HepG2 (cell line): ENCODE results near the gene CD300C. TPM values are rescaled to one million over a fixed set of nuclear protein-coding genes. Genes with fewer than 3 reads are reported as not detected.

Experiments used
- IKZF4 ChIP-seq: sonication (generic); formaldehyde crosslinking; IDR thresholded peaks from 2 replicates; pipeline ENCODE4 v1.5.1; 2020; ENCODE audit warnings: borderline replicate concordance, mild to moderate bottlenecking, low read depth, missing genetic modification reagents; ENCODE audit errors: not compliant biosample characterization
- MEF2D ChIP-seq: sonication (generic); formaldehyde crosslinking; IDR thresholded peaks from 2 replicates; pipeline ENCODE4 v1.5.1; 2020; ENCODE audit warnings: mild to moderate bottlenecking, missing genetic modification reagents
- NFYB ChIP-seq: sonication (generic); formaldehyde crosslinking; IDR thresholded peaks from 2 replicates; pipeline ENCODE4 v1.4.0; 2020; ENCODE audit warnings: missing genetic modification reagents
- ZNF101 ChIP-seq: sonication (generic); formaldehyde crosslinking; IDR thresholded peaks from 2 replicates; pipeline ENCODE4 v1.4.0; 2020; ENCODE audit warnings: mild to moderate bottlenecking, low read depth, missing genetic modification reagents, borderline replicate concordance
- ZNF224 ChIP-seq: sonication (generic); formaldehyde crosslinking; IDR thresholded peaks from 2 replicates; pipeline ENCODE4 v1.5.0; 2020; ENCODE audit warnings: mild to moderate bottlenecking, missing genetic modification reagents
- ZNF274 ChIP-seq: sonication (generic); formaldehyde crosslinking; IDR thresholded peaks from 2 replicates; pipeline ENCODE4 v1.5.1; 2020; ENCODE audit warnings: mild to moderate bottlenecking, missing genetic modification reagents
- polyA plus RNA-seq, 8 experiments: library from polyadenylated mRNA; depleted of rRNA in 3 of 8; stranded (reverse) in 7 of 8; unstranded in 1 of 8; fragments of >200 nt; fragmentation: Illumina TruSeq in 4 of 8; extraction: Trizol in 4 of 8; gene quantifications; 2 replicates each; pipeline versions ENCODE4 v1.2.1 to v1.2.3, GENCODE V29; 2011 to 2016; ENCODE audit warnings: low read depth in 4 of 8, missing spikeins in 1 of 8, mixed read lengths in 1 of 8; ENCODE audit not compliant: insufficient read depth in 1 of 8
- total RNA-seq, 5 experiments: library from RNA; depleted of rRNA; stranded (reverse); fragments of >200 nt; fragmentation: Illumina TruSeq; extraction: Trizol; gene quantifications; 2 replicates each; pipeline ENCODE4 v1.2.3, GENCODE V29; 2016; ENCODE audit warnings: low read depth in 1 of 5
- TF ChIP-seq, protein P1 (sequence below): IDR thresholded peaks from 2 replicates; pipeline ENCODE4 v1.6.1; 2016; ENCODE audit warnings: low read depth, missing genetic modification reagents, missing compliant biosample characterization
- TF ChIP-seq, protein P2 (sequence below): sonication (generic); formaldehyde crosslinking; IDR thresholded peaks from 2 replicates; pipeline ENCODE4 v1.5.1; 2020; ENCODE audit warnings: missing genetic modification reagents, mild to moderate bottlenecking, borderline replicate concordance
- TF ChIP-seq, protein P3 (sequence below): sonication (generic); formaldehyde crosslinking; IDR thresholded peaks from 2 replicates; pipeline ENCODE4 v1.5.0; 2020; ENCODE audit warnings: missing genetic modification reagents

Gene CD300C
- total and polyA plus RNA-seq, 2 of the 13 experiments (the other 11 are each of a cell fraction or from before 2014, with no cell fraction given): not detected

DNA sequence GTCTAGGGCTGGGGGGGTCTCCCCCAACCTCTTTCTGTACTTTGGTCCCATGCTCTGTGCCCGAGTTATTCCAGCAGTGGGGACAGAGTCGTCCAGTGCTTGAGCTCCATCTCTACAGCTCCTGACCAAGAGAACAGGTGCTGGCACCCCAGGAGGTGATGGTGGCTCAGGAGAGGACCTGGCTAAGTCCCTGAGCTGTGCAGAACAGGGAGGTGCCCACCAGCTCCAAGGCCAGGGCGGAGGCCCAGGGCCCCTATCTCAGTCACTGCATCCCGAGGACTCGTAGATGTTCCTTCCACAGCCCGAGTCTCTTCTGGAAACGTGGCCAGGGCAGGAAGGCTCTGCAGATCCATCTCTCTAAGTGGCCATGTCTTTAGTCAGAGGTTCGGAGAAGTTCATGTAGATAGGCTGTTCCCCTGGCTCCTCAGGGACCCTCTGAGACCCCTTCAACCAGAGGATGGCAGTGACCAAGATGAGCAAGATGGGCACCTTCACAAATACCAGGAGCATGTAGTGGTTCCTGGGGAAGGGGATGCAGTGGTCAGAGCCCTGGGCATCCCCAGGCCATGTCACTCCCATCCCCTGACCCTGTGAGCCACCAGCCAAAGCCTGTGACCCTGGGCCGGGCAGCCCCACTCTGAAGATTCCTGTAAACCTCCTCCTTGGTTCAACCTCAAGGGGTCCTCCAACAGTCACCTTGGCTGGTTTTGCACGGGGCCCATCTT lies 23.4 kb downstream of the CD300C start (continued):
- TF ChIP-seq, protein P1, sequence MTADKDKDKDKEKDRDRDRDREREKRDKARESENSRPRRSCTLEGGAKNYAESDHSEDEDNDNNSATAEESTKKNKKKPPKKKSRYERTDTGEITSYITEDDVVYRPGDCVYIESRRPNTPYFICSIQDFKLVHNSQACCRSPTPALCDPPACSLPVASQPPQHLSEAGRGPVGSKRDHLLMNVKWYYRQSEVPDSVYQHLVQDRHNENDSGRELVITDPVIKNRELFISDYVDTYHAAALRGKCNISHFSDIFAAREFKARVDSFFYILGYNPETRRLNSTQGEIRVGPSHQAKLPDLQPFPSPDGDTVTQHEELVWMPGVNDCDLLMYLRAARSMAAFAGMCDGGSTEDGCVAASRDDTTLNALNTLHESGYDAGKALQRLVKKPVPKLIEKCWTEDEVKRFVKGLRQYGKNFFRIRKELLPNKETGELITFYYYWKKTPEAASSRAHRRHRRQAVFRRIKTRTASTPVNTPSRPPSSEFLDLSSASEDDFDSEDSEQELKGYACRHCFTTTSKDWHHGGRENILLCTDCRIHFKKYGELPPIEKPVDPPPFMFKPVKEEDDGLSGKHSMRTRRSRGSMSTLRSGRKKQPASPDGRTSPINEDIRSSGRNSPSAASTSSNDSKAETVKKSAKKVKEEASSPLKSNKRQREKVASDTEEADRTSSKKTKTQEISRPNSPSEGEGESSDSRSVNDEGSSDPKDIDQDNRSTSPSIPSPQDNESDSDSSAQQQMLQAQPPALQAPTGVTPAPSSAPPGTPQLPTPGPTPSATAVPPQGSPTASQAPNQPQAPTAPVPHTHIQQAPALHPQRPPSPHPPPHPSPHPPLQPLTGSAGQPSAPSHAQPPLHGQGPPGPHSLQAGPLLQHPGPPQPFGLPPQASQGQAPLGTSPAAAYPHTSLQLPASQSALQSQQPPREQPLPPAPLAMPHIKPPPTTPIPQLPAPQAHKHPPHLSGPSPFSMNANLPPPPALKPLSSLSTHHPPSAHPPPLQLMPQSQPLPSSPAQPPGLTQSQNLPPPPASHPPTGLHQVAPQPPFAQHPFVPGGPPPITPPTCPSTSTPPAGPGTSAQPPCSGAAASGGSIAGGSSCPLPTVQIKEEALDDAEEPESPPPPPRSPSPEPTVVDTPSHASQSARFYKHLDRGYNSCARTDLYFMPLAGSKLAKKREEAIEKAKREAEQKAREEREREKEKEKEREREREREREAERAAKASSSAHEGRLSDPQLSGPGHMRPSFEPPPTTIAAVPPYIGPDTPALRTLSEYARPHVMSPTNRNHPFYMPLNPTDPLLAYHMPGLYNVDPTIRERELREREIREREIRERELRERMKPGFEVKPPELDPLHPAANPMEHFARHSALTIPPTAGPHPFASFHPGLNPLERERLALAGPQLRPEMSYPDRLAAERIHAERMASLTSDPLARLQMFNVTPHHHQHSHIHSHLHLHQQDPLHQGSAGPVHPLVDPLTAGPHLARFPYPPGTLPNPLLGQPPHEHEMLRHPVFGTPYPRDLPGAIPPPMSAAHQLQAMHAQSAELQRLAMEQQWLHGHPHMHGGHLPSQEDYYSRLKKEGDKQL (CRISPR knock-in tag): no peak
- TF ChIP-seq ZNF274 (CRISPR knock-in tag): no peak
- TF ChIP-seq ZNF101 (CRISPR knock-in tag): no peak
- TF ChIP-seq, protein P2, sequence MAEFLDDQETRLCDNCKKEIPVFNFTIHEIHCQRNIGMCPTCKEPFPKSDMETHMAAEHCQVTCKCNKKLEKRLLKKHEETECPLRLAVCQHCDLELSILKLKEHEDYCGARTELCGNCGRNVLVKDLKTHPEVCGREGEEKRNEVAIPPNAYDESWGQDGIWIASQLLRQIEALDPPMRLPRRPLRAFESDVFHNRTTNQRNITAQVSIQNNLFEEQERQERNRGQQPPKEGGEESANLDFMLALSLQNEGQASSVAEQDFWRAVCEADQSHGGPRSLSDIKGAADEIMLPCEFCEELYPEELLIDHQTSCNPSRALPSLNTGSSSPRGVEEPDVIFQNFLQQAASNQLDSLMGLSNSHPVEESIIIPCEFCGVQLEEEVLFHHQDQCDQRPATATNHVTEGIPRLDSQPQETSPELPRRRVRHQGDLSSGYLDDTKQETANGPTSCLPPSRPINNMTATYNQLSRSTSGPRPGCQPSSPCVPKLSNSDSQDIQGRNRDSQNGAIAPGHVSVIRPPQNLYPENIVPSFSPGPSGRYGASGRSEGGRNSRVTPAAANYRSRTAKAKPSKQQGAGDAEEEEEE (CRISPR knock-in tag): no peak
- TF ChIP-seq ZNF224 (CRISPR knock-in tag): no peak
- TF ChIP-seq MEF2D (CRISPR knock-in tag): no peak
- no peak for TF ChIP-seq NFYB (CRISPR knock-in tag)
- TF ChIP-seq, protein P3, sequence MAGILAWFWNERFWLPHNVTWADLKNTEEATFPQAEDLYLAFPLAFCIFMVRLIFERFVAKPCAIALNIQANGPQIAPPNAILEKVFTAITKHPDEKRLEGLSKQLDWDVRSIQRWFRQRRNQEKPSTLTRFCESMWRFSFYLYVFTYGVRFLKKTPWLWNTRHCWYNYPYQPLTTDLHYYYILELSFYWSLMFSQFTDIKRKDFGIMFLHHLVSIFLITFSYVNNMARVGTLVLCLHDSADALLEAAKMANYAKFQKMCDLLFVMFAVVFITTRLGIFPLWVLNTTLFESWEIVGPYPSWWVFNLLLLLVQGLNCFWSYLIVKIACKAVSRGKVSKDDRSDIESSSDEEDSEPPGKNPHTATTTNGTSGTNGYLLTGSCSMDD (CRISPR knock-in tag): no peak
- TF ChIP-seq IKZF4: no peak
